ENCODE results near the gene SDHAF1. TPM values are rescaled to one million over a fixed set of nuclear protein-coding genes. Genes with fewer than 3 reads are reported as not detected.
"Not testable (repeated sequence)": the region's sequence is repeated elsewhere in the genome, so short reads cannot be mapped to it uniquely, and the experiment has no call there.

Gene SDHAF1
- total and polyA plus RNA-seq, 10 donors = 14.6 to 35.6 (median 24.9) TPM

GRCh38 chr19:35978832-35979365 lies 16.1 kb upstream of the SDHAF1 start:
- Histone ChIP-seq H3K4me1 (no peaks in the 10 kb centered on the region), H3K27me3 (replicated peaks in 1 of 7) (peaks cover 0 to 82% (median 6%) of the 10 kb centered on the region in 7 donors), H3K36me3 (no peaks in the 10 kb centered on the region), H3K4me3 (no peak overlapping the region), H3K27ac (no peak overlapping the region), H3K9me3 (no peaks in the 10 kb centered on the region)
- intact Hi-C loops (cut with DNase I; ENCODE audit: low total_unique reads) = no loop called here
- 60 to 64% (median 63%) methylated on average over 19 to 20 of the region's 20 CpGs for WGBS, 5 donors
- no peak for DNase-seq
- TF ChIP-seq POLR2A (IDR thresholded peaks at IDR 0.05) (no peak), CTCF (IDR thresholded peaks at IDR 0.05 in 8 of 11, conservative IDR thresholded peaks at IDR 0.05 in 3 of 11) (no peak), POLR2AphosphoS5 (IDR thresholded peaks at IDR 0.05) (no peak)

GRCh38 chr19:35980997-35981396 lies 14.0 kb upstream of the SDHAF1 start:
- WGBS, 5 donors = 80 to 91% (median 83%) methylated on average over 4 of the region's 4 CpGs
- DNase-seq; intact Hi-C loops (cut with DNase I; ENCODE audit: low total_unique reads); H3K9me3 ChIP-seq; H3K4me1 ChIP-seq; H3K4me3 ChIP-seq; H3K27ac ChIP-seq; H3K36me3 ChIP-seq: not testable (repeated sequence)
- peaks cover 0 to 88% (median 6%) of the 10 kb centered on the region in 7 donors for H3K27me3 ChIP-seq (replicated peaks in 1 of 7)

GRCh38 chr19:35983177-35983576 lies 11.8 kb upstream of the SDHAF1 start:
- intact Hi-C loops (cut with DNase I; ENCODE audit: low total_unique reads) = no loop called here
- H3K27me3 ChIP-seq (replicated peaks in 1 of 7) = peaks cover 0 to 88% (median 18%) of the 10 kb centered on the region in 7 donors
- 80 to 86% (median 83%) methylated on average over 8 of the region's 8 CpGs for WGBS, 5 donors
- no peak for DNase-seq
- H3K4me1 ChIP-seq = peaks cover 0 to 16% (median 14%) of the 10 kb centered on the region in 6 donors
- H3K36me3 ChIP-seq = no peaks in the 10 kb centered on the region
- no peak for TF ChIP-seq CTCF (IDR thresholded peaks at IDR 0.05 in 8 of 11, conservative IDR thresholded peaks at IDR 0.05 in 3 of 11)
- no peak for TF ChIP-seq POLR2AphosphoS5 (IDR thresholded peaks at IDR 0.05)
- TF ChIP-seq POLR2A (IDR thresholded peaks at IDR 0.05) = no peak
- no peak overlapping the region for H3K27ac ChIP-seq
- no peaks in the 10 kb centered on the region for H3K9me3 ChIP-seq
- no peak overlapping the region for H3K4me3 ChIP-seq

GRCh38 chr19:35986111-35986510 lies 8.9 kb upstream of the SDHAF1 start:
- TF ChIP-seq POLR2AphosphoS5 (IDR thresholded peaks at IDR 0.05) = no peak
- no peak for TF ChIP-seq CTCF (IDR thresholded peaks at IDR 0.05 in 8 of 11, conservative IDR thresholded peaks at IDR 0.05 in 3 of 11)
- no peak for TF ChIP-seq POLR2A (IDR thresholded peaks at IDR 0.05)
- Histone ChIP-seq H3K4me1 (peaks cover 0 to 16% (median 14%) of the 10 kb centered on the region in 6 donors), H3K4me3 (no peak overlapping the region), H3K9me3 (peaks cover 0 to 7% (median 0%) of the 10 kb centered on the region in 8 donors), H3K36me3 (no peaks in the 10 kb centered on the region), H3K27me3 (replicated peaks in 1 of 7) (peaks cover 0 to 73% (median 12%) of the 10 kb centered on the region in 7 donors), H3K27ac (no peak overlapping the region)
- intact Hi-C loops (cut with DNase I; ENCODE audit: low total_unique reads) = no loop called here
- 84 to 96% (median 92%) methylated on average over 1 to 5 of the region's 5 CpGs for WGBS, 5 donors
- no peak for DNase-seq

Measured in spleen (tissue), 11 donors.